Parathyroid adenoma (tissue), 2 donors: ENCODE data around the gene CFLAR.
"Not testable (repeated sequence)": the region's sequence is repeated elsewhere in the genome, so short reads cannot be mapped to it uniquely, and the experiment has no call there.

Source experiments
- H2AFZ ChIP-seq: fragments of 300-600 bp; sonication (generic); one replicate; pipeline ENCODE4 v1.7.0; 2017; ENCODE audit warnings: antibody characterized with exemption, mild to moderate bottlenecking
- H3K27ac ChIP-seq: fragments of 300-600 bp; sonication (generic); one replicate; pipeline ENCODE4 v1.7.0; 2017
- H3K27me3 ChIP-seq: fragments of 300-600 bp; sonication (generic); one replicate; pipeline ENCODE4 v1.7.0; 2017; ENCODE audit warnings: low read length; ENCODE audit not compliant: control insufficient read depth, insufficient read depth
- H3K36me3 ChIP-seq: fragments of 300-600 bp; sonication (generic); one replicate; pipeline ENCODE4 v1.7.0; 2017; ENCODE audit warnings: low read length; ENCODE audit not compliant: control insufficient read depth, insufficient read depth
- H3K4me1 ChIP-seq: fragments of 300-600 bp; sonication (generic); one replicate; pipeline ENCODE4 v1.7.0; 2017; ENCODE audit warnings: control low read depth
- H3K4me2 ChIP-seq: fragments of 300-600 bp; sonication (generic); one replicate; pipeline ENCODE4 v1.7.0; 2017; ENCODE audit warnings: low read length
- H3K4me3 ChIP-seq: fragments of 300-600 bp; sonication (generic); one replicate; pipeline ENCODE4 v1.7.0; 2017; ENCODE audit warnings: low read depth, low read length
- H3K79me2 ChIP-seq: fragments of 300-600 bp; sonication (generic); one replicate; pipeline ENCODE4 v1.7.0; 2017; ENCODE audit warnings: control low read depth
- H3K9ac ChIP-seq: fragments of 300-600 bp; sonication (generic); one replicate; pipeline ENCODE4 v1.7.0; 2017; ENCODE audit warnings: mild to moderate bottlenecking
- H3K9me3 ChIP-seq: fragments of 300-600 bp; sonication (generic); one replicate; pipeline ENCODE4 v1.7.0; 2017; ENCODE audit warnings: low read length; ENCODE audit not compliant: control insufficient read depth
- TF ChIP-seq, protein P1 (sequence below): fragments of 300-600 bp; sonication (generic); IDR thresholded peaks from one replicate; pipeline ENCODE4 v1.7.0; 2017; ENCODE audit warnings: antibody characterized with exemption, mild to moderate bottlenecking
- donor health status: primary hyperparathyroidism.

The CFLAR gene

DNA sequence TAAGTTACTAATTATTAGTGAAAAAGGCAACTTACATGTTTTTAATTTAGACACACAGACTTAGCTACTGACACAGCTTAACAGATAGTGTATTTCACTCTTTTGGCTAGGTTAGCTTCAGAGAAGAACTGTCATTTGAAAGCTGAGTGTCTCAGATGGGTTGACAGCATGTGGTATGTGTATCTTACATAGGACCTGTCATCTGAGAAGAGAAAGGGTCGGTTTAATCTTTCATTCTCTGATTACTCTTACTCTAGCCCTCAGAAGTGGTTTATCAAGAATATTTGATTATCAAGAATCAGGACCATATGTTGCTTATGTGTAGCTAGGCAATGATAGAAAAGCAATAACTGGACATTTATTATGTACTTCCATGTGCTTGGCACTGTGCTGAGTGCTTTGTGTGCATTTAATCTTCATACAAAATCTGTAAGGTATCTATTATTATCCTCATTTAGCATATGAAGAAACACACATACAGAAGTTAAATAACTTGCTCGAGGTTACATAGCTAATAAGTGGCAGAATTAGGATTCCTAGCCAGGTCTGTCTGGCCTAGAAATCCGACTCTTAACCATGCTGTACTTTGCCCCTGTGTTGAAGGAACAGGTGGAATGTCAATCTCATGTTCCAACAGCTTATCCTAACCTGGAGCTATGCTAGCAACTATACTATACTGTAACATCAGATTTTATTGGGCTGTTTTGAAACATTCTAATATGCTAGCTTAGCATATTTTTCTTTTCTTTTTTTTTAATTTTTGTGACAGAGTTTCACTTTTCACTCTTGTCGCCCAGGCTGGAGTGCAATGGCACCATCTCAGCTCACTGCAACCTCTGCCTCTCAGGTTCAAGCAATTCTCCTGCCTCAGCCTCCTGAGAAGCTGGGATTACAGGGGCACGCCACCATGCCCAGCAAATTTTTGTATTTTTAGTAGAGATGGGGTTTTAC is 28.4 kb downstream of the CFLAR start:
- no peak overlapping the region for H3K27ac ChIP-seq
- H3K36me3 ChIP-seq: no peaks in the 10 kb centered on the region

DNA sequence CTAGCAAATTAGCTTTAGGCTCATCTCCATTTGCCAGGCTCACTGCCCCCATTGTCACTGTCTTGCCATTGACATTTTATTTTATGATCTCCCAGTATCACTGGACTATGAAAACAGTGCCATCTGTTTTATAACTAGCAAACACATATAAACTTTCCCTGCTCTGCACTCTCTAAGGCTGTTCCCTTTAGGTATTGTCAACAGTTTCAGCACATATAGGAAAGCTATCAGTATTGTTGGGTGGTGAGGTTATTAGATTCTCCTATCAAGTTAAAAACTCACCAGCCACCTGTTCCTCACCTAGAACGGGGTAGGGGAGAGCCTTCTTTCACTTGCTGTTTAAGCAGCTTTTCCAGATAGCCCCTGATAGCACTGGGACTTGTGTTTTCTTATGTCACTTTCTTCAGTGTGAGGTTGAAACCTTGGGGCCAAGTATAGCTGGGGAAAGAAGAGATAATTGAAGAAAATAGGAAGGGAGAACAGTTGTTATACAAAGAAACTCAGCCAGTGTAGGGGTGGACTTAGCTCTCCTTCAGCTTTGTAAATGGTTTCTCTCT is 32.5 kb downstream of the CFLAR start:
- Histone ChIP-seq H3K79me2 (no peaks in the 10 kb centered on the region), H3K9ac (no peak overlapping the region)
- TF ChIP-seq, protein P1, sequence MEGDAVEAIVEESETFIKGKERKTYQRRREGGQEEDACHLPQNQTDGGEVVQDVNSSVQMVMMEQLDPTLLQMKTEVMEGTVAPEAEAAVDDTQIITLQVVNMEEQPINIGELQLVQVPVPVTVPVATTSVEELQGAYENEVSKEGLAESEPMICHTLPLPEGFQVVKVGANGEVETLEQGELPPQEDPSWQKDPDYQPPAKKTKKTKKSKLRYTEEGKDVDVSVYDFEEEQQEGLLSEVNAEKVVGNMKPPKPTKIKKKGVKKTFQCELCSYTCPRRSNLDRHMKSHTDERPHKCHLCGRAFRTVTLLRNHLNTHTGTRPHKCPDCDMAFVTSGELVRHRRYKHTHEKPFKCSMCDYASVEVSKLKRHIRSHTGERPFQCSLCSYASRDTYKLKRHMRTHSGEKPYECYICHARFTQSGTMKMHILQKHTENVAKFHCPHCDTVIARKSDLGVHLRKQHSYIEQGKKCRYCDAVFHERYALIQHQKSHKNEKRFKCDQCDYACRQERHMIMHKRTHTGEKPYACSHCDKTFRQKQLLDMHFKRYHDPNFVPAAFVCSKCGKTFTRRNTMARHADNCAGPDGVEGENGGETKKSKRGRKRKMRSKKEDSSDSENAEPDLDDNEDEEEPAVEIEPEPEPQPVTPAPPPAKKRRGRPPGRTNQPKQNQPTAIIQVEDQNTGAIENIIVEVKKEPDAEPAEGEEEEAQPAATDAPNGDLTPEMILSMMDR: no peak

More for the DNA sequence above, 28.4 kb downstream of the CFLAR start:
- Histone ChIP-seq H3K9ac (no peak overlapping the region), H2AFZ (no peak overlapping the region), H3K4me3 (no peak overlapping the region), H3K4me1 (no peaks in the 10 kb centered on the region), H3K9me3 (no peaks in the 10 kb centered on the region), H3K4me2 (no peak overlapping the region), H3K79me2 (no peaks in the 10 kb centered on the region), H3K27me3 (no peaks in the 10 kb centered on the region)
- TF ChIP-seq, protein P1: no peak

DNA sequence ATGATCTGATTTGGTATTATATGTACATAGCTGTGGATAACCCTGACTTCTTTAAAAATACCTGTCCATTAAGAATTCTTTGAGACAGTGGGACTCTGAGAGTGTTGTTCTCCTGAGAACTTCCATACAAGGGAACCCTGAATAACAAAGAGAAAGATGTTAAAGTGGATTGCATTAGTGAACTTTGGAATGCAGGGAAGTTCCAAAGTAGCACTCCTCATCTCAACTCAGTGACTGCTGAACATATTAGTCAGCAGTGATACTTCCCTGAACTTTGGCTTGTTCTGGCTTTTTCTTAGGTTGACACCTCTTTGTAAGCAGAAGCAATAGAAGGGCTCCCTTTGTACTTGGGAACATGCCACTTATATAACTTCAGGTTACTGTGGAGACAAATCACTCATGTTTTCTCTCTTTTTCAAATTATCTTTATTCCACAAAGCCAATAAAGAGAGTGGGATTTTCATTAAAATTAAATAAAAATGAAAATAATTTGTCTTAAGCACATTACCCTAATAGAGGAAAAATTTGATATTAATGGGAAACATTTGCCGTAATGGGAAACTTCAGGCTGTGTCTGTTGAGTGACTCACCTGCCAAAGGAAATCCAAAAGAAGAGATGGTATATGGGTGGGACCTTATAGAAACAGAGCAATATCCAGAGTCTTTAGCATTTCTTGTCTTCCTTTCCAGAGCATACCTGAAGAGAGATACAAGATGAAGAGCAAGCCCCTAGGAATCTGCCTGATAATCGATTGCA is 33.3 kb downstream of the CFLAR start:
- Histone ChIP-seq H2AFZ (no peak overlapping the region), H3K4me1 (no peaks in the 10 kb centered on the region), H3K9ac (no peak overlapping the region), H3K9me3 (no peaks in the 10 kb centered on the region), H3K36me3 (no peaks in the 10 kb centered on the region), H3K27me3 (no peaks in the 10 kb centered on the region), H3K27ac (no peak overlapping the region), H3K79me2 (no peaks in the 10 kb centered on the region), H3K4me3 (no peak overlapping the region), H3K4me2 (no peak overlapping the region)
- TF ChIP-seq, protein P1: no peak

More for the DNA sequence above, 32.5 kb downstream of the CFLAR start:
- no peaks in the 10 kb centered on the region for H3K4me1 ChIP-seq
- H3K4me2 ChIP-seq: no peak overlapping the region
- H3K27me3 ChIP-seq: no peaks in the 10 kb centered on the region
- no peaks in the 10 kb centered on the region for H3K9me3 ChIP-seq
- H3K4me3 ChIP-seq: no peak overlapping the region
- H3K27ac ChIP-seq: no peak overlapping the region
- H2AFZ ChIP-seq: no peak overlapping the region
- no peaks in the 10 kb centered on the region for H3K36me3 ChIP-seq

DNA sequence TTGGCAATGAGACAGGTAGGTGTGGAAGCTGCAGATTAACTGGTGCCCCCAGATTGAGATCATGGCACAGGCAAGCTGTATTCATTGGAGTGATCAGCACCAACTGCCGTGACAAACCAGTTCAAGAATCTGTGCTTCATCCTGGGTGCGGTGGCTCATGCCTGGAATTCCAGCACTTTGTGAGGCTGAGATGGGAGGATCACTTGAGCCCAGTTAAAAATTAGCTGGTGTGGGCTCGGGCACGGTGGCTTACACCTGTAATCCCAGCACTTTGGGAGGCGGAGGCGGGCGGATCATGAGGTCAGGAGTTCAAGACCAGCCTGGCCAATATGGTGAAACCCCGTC is 33.8 kb downstream of the CFLAR start:
- not testable (repeated sequence) for H2AFZ ChIP-seq, H3K27me3 ChIP-seq, H3K4me2 ChIP-seq, H3K79me2 ChIP-seq, H3K9me3 ChIP-seq, H3K4me3 ChIP-seq, H3K4me1 ChIP-seq, H3K27ac ChIP-seq, H3K36me3 ChIP-seq, H3K9ac ChIP-seq

DNA sequence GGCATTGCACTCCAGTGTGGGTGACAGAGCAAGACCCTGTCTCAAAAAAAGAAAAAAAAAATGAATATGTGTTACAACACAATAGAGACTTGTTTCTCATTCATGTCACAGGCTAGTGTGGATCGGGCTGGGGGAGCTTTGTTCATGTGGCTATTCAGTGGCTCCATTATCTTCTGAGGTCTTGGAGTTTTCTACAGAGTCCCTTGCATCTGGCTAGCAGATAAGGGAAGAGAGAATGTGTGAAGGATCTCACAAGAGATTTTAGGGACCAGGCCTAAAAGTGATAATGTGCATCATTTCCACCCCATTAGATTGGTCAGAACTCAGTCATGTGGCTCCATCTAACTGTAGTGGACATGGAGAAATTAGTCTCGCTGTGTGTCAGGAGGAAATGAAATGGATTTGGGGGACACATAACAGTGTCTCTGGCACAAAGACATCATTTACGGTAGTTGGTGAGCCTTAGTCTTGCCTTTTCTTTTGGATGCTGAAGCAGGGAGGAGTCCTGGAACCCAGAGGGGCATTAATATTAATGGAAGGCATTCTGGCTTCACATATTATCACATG is 34.6 kb downstream of the CFLAR start:
- Histone ChIP-seq H3K9me3 (no peaks in the 10 kb centered on the region), H3K27ac (peak overlapping the region; percentile 63), H3K36me3 (no peaks in the 10 kb centered on the region), H3K79me2 (no peaks in the 10 kb centered on the region), H3K27me3 (no peaks in the 10 kb centered on the region), H3K4me2 (peak overlapping the region; percentile 29), H3K9ac (no peak overlapping the region), H2AFZ (no peak overlapping the region), H3K4me1 (no peaks in the 10 kb centered on the region), H3K4me3 (no peak overlapping the region)
- TF ChIP-seq, protein P1: no peak
